Neural cell (in vitro differentiated cells): ENCODE data around the gene ZNF638. TPM values are rescaled to one million over a fixed set of nuclear protein-coding genes. Genes with fewer than 3 reads are reported as not detected.

ENCODE experiments used
- H2AFZ ChIP-seq: fragments of 200-600, 300-800 bp; sonication (generic), shearing (Covaris generic); 2 replicates; pipeline ENCODE4 v1.6.0; 2014; ENCODE audit warnings: low read depth, mild to moderate bottlenecking, antibody characterized with exemption, low read length, moderate library complexity
- H3F3A ChIP-seq: fragments of 200-600 bp; shearing (Covaris generic); 2 replicates; pipeline ENCODE4 v1.6.1; 2016; ENCODE audit warnings: mild to moderate bottlenecking, moderate library complexity, mixed read lengths, antibody characterized with exemption, low read length; ENCODE audit not compliant: insufficient read depth, poor library complexity, severe bottlenecking
- H3K27ac ChIP-seq: fragments of 200-600, 300-800 bp; sonication (generic), shearing (Covaris generic); 2 replicates; pipeline ENCODE4 v1.5.1; 2014; ENCODE audit warnings: mild to moderate bottlenecking, low read length, moderate library complexity
- H3K27me3 ChIP-seq: fragments of 300-800, 200-600 bp; sonication (generic), shearing (Covaris generic); 2 replicates; pipeline ENCODE4 v1.6.0; 2014; ENCODE audit warnings: mild to moderate bottlenecking, low read depth, low read length, moderate library complexity; ENCODE audit not compliant: insufficient read depth
- H3K36me3 ChIP-seq: fragments of 300-800, 200-600 bp; sonication (generic), shearing (Covaris generic); 2 replicates; pipeline ENCODE4 v1.5.1; 2014; ENCODE audit warnings: mild to moderate bottlenecking, antibody characterized with exemption, low read length, moderate library complexity; ENCODE audit not compliant: insufficient read depth
- H3K4me2 ChIP-seq: fragments of 300-800, 200-600 bp; sonication (generic), shearing (Covaris generic); 2 replicates; pipeline ENCODE4 v1.6.0; 2014; ENCODE audit warnings: mild to moderate bottlenecking, low read length
- H3K4me3 ChIP-seq: fragments of 300-800, 200-600 bp; sonication (generic), shearing (Covaris generic); 2 replicates; pipeline ENCODE4 v1.5.1; 2014; ENCODE audit warnings: mild to moderate bottlenecking, low read length, moderate library complexity
- H3K79me2 ChIP-seq: fragments of 200-600 bp; shearing (Covaris generic); replicated peaks from 2 replicates; pipeline ENCODE4 v1.6.0; 2014; ENCODE audit warnings: mild to moderate bottlenecking, low read length, moderate library complexity; ENCODE audit not compliant: insufficient read depth
- H3K9ac ChIP-seq: fragments of 300-800, 200-600 bp; sonication (generic), shearing (Covaris generic); 2 replicates; pipeline ENCODE4 v1.6.1; 2016; ENCODE audit warnings: mild to moderate bottlenecking, low read length, mixed read lengths
- H3K9me2 ChIP-seq: fragments of 200-600 bp; shearing (Covaris generic); 2 replicates; pipeline ENCODE4 v1.6.1; 2016; ENCODE audit warnings: mild to moderate bottlenecking, low read length, mixed read lengths; ENCODE audit not compliant: insufficient read depth
- H3K9me3 ChIP-seq: fragments of 200-600, 300-800 bp; sonication (generic), shearing (Covaris generic); 2 replicates; pipeline ENCODE4 v1.6.1; 2016; ENCODE audit warnings: mild to moderate bottlenecking, mixed run types, low read length, moderate library complexity, mixed read lengths
- H4K20me1 ChIP-seq: fragments of 200-600 bp; shearing (Covaris generic); 2 replicates; pipeline ENCODE4 v1.6.1; 2016; ENCODE audit warnings: mild to moderate bottlenecking, mixed run types; ENCODE audit not compliant: insufficient read depth
- CTCF ChIP-seq: fragments of 450-650 bp; IDR thresholded peaks from 2 replicates; pipeline ENCODE4 v1.5.1; 2014; ENCODE audit warnings: antibody characterized with exemption, mild to moderate bottlenecking, moderate library complexity; ENCODE audit not compliant: poor library complexity, severe bottlenecking
- EP300 ChIP-seq: fragments of 450-650 bp; conservative IDR thresholded peaks from 2 replicates; pipeline ENCODE4 v1.6.1; 2014; ENCODE audit warnings: antibody characterized with exemption, mild to moderate bottlenecking, moderate library complexity; ENCODE audit not compliant: poor library complexity, severe bottlenecking
- EZH2 ChIP-seq: fragments of 200-600, 300-800 bp; shearing (Covaris generic), sonication (generic); IDR thresholded peaks from 2 replicates; pipeline ENCODE4 v1.6.1; 2014; ENCODE audit warnings: antibody characterized with exemption, low read length, borderline replicate concordance, mild to moderate bottlenecking; ENCODE audit not compliant: insufficient read depth, poor library complexity, severe bottlenecking
- MXI1 ChIP-seq: fragments of 450-650 bp; conservative IDR thresholded peaks from 2 replicates; pipeline ENCODE4 v1.6.1; 2014; ENCODE audit warnings: antibody characterized with exemption, mild to moderate bottlenecking; ENCODE audit not compliant: poor library complexity, severe bottlenecking
- POLR2AphosphoS5 ChIP-seq: IDR thresholded peaks from 2 replicates; pipeline ENCODE4 v1.6.1; 2012
- RAD21 ChIP-seq: fragments of 450-650 bp; conservative IDR thresholded peaks from 2 replicates; pipeline ENCODE4 v1.6.1; 2014; ENCODE audit warnings: antibody characterized with exemption, mild to moderate bottlenecking, moderate library complexity
- REST ChIP-seq: IDR thresholded peaks from 2 replicates; pipeline ENCODE4 v1.6.1; 2012; ENCODE audit warnings: borderline replicate concordance
- SMC3 ChIP-seq: fragments of 450-650 bp; conservative IDR thresholded peaks from 2 replicates; pipeline ENCODE4 v1.6.1; 2014; ENCODE audit warnings: antibody characterized with exemption, mild to moderate bottlenecking, moderate library complexity; ENCODE audit not compliant: poor library complexity
- TAF1 ChIP-seq: IDR thresholded peaks from 2 replicates; pipeline ENCODE4 v1.6.1; 2012; ENCODE audit warnings: low read depth
- polyA plus RNA-seq: library from polyadenylated mRNA; depleted of rRNA; stranded (reverse); fragments of >200 nt; gene quantifications from 2 replicates; pipeline ENCODE4 v1.2.3, GENCODE V29; 2014

Gene ZNF638
- polyA plus RNA-seq, 1 donor from 2014 or later: 308 TPM

GRCh38 chr2:71478806-71479205 is 147.2 kb downstream of the ZNF638 start:
- TF ChIP-seq RAD21 (no peak), POLR2AphosphoS5 (no peak), EZH2 (no peak)
- Histone ChIP-seq H3K27me3 (no peaks in the 10 kb centered on the region), H3K4me2 (no peak overlapping the region), H4K20me1 (no peaks in the 10 kb centered on the region), H3K27ac (no peak overlapping the region), H3F3A (no peaks in the 10 kb centered on the region), H2AFZ (no peak overlapping the region), H3K9me2 (no peaks in the 10 kb centered on the region), H3K9me3 (no peaks in the 10 kb centered on the region), H3K79me2 (no peaks in the 10 kb centered on the region), H3K36me3 (no peaks in the 10 kb centered on the region), H3K9ac (no peak overlapping the region), H3K4me3 (no peak overlapping the region)

DNA sequence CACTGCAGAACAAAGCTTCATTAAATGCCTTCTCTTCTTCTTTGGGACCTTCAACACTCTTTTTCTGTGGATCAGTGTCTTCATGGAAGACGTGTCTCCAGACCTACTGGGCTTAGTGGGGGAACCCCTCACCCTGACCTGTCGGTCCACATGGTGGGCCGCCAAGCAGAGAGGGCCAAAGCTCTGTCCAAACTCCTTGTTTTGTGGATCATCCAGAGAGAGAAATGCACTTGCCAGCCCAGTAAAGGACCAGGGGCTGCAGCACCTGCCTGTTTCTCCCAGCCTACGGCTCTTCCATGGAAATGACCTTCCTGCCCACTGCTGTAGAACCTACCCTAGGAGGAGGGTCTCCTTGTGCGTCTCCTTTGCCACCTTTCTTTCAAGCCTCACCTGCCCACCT is 147.7 kb downstream of the ZNF638 start:
- H3F3A ChIP-seq: no peaks in the 10 kb centered on the region

More for the DNA sequence above, 147.7 kb downstream of the ZNF638 start:
- H2AFZ ChIP-seq: no peak overlapping the region
- H3K79me2 ChIP-seq: no peaks in the 10 kb centered on the region
- H3K27me3 ChIP-seq: no peaks in the 10 kb centered on the region
- no peaks in the 10 kb centered on the region for H3K36me3 ChIP-seq
- TF ChIP-seq CTCF (no peak), EZH2 (no peak), POLR2AphosphoS5 (no peak), TAF1 (no peak), SMC3 (no peak), EP300 (no peak), MXI1 (no peak), RAD21 (no peak), REST (no peak)
- H3K27ac ChIP-seq: no peak overlapping the region
- no peak overlapping the region for H3K9ac ChIP-seq
- no peaks in the 10 kb centered on the region for H3K9me2 ChIP-seq
- no peaks in the 10 kb centered on the region for H4K20me1 ChIP-seq
- H3K9me3 ChIP-seq: no peaks in the 10 kb centered on the region
- no peak overlapping the region for H3K4me3 ChIP-seq
- no peak overlapping the region for H3K4me2 ChIP-seq
